Measurements from ENCODE around the gene USP15.
"Not testable (repeated sequence)": the region's sequence is repeated elsewhere in the genome, so short reads cannot be mapped to it uniquely, and the experiment has no call there.

USP15 gene

DNA sequence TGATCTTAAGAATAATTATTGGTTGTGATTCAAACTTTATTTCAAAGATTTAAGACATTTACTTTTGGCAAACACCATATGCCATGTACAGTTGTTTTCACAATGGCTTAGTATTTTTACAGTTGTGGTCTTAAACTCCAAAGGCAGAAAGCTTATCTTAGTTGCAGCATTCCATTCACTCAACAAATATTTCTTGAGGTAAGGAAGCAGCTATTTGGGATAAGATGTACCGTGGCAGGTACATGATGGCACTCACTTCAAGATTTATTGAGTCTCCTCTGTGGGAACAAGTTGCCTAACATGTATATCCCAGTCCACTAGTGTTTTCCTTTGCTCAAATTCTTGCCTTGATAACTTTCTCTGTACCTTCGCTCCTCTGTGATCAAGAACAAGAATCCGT is 198.4 kb downstream of the USP15 start:
- no peak for DNase-seq (ENCODE audit: low spot score)

DNA sequence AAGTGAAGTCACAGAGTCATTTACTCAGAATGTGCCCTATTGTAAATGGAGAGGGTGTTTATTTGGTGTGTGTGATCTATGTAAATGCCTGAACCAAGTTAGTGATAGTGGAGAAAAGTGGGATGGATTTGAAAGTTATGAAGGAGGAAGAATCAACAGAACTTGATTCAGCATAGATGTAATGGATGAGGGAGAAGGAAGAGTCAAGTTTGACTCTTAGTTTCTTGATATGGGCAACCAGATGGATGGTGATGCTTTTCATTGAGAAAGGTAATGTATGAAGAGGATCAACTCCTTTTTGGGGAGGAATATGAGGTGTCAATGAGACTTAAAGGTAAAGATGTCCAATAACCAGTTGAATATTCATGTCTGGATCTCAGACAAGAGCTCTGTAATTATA is 199.8 kb downstream of the USP15 start:
- no peak for DNase-seq (ENCODE audit: low spot score)

DNA sequence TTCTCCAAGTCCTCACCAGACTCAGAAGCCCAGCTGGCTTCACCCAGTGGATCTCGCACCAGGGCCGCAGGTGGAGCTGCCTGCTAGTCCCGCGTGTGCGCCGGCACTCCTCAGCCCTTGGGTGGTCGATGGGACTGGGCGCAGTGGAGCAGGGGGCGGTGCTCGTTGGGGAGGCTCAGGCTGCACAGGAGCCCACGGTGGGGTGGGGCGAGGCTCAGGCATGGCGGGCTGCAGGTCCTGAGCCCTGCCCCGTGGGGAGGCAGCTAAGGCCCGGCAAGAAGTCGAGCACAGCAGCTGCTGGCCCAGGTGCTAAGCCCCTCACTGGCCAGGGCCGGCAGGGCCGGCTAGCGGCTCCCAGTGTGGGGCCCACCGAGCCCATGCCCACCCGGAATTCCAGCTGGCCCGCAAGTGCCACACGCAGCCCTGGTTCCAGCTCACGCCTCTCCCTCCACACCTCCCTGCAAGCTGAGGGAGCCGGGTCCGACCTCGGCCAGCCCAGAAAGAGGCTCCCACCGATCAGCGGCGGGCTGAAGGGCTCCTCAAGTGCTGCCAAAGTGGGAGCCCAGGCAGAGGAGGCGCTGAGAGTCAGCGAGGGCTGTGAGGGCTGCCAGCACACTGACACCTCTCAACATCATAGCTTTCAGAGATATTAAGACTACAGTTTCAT is 201.1 kb downstream of the USP15 start:
- not testable (repeated sequence) for DNase-seq (ENCODE audit: low spot score)

DNA sequence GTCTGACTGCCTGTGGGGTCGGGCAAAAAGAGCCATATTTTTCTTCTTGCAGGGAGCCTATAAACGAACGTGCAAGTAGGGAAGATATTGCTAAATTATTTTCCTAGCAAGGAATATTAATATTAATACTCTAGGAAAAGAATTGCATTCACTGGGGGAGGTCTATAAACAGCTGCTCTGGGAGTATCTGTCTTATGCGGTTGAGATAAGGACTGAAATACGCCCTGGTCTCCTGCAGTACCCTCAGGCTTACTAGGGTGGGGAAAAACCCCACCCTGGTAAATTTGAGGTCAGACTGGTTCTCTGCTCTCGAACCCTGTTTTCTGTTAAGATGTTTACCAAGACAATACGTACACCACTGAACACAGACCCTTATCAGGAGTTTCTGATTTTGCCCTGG is 203.0 kb downstream of the USP15 start:
- DNase-seq (ENCODE audit: low spot score): not testable (repeated sequence)
